Measurements from ENCODE around the gene SESN2. TPM values are rescaled to one million over a fixed set of nuclear protein-coding genes. Genes with fewer than 3 reads are reported as not detected.

SESN2 gene
- total RNA-seq, 1 experiment from 2014 or later: 36.8 TPM

GRCh38 chr1:28246427-28246832, 12.9 kb upstream of the SESN2 start:
- intact Hi-C loops (cut with micrococcal nuclease): loop anchor here (5.0 kb wide), 2 partner anchors 106 to 261 kb away; partner anchors contain the start of gene RCC1

GRCh38 chr1:28247612-28248272, 11.6 kb upstream of the SESN2 start:
- peak overlapping the region; percentile 43; the same call in 1 of the 2 replicates for H3K9ac ChIP-seq (ENCODE audit: low read length)
- H3K9me3 ChIP-seq (ENCODE audit: control insufficient read depth in 1 of 2, insufficient read depth in 1 of 2, low read depth in 1 of 2, low read length in 2 of 2): no peaks in the 10 kb centered on the region
- no peaks in the 10 kb centered on the region for H3K36me3 ChIP-seq (ENCODE audit: control insufficient read depth in 1 of 2, insufficient read depth in 2 of 2, low read length in 2 of 2)
- peak overlapping the region in 1 of 2 experiments; percentile 39; a peak in 2 of 4 replicates for H3K4me3 ChIP-seq (replicated peaks in 1 of 2; ENCODE audit: low read depth in 1 of 2, low read length in 2 of 2)
- no peaks in the 10 kb centered on the region for H3K27me3 ChIP-seq (ENCODE audit: insufficient read depth, low read length)
- intact Hi-C loops (cut with micrococcal nuclease): loop anchor here (1.0 to 5.0 kb wide), 4 partner anchors 105 to 355 kb away; partner anchors contain the start of gene RCC1
- POLR2A ChIA-PET: interaction anchor here (0.6 to 5.4 kb wide), 9 partner anchors 11 to 262 kb away, joined by 3 to 61 read pairs (median 16); partner anchors contain the start of genes ATP5IF1, PHACTR4 and SESN2
- H3K4me2 ChIP-seq (ENCODE audit: low read length): peak overlapping the region; percentile 84
- H2AFZ ChIP-seq (ENCODE audit: low read depth, low read length, poor library complexity, severe bottlenecking): peak overlapping the region; percentile 27
- TF ChIP-seq CEBPB (IDR thresholded peaks at IDR 0.05; ENCODE audit: low read depth) (no peak), ELF1 (IDR thresholded peaks at IDR 0.05; ENCODE audit: borderline replicate concordance, low read depth) (no peak), JUND (IDR thresholded peaks at IDR 0.05) (no peak), SP1 (IDR thresholded peaks at IDR 0.05; ENCODE audit: low read depth) (no peak), EGR1 (IDR thresholded peaks at IDR 0.05; ENCODE audit: low read depth) (no peak), ATF3 (IDR thresholded peaks at IDR 0.05) (no peak), SIN3A (IDR thresholded peaks at IDR 0.05; ENCODE audit: low read depth) (no peak), CBX3 (IDR thresholded peaks at IDR 0.05; ENCODE audit: low read depth) (no peak), POLR2A (IDR thresholded peaks at IDR 0.05; ENCODE audit: borderline replicate concordance, extremely low read depth, insufficient read depth, insufficient read length) (no peak), SRF (IDR thresholded peaks at IDR 0.05; ENCODE audit: low read depth) (no peak)
- TF ChIP-seq, protein P1, sequence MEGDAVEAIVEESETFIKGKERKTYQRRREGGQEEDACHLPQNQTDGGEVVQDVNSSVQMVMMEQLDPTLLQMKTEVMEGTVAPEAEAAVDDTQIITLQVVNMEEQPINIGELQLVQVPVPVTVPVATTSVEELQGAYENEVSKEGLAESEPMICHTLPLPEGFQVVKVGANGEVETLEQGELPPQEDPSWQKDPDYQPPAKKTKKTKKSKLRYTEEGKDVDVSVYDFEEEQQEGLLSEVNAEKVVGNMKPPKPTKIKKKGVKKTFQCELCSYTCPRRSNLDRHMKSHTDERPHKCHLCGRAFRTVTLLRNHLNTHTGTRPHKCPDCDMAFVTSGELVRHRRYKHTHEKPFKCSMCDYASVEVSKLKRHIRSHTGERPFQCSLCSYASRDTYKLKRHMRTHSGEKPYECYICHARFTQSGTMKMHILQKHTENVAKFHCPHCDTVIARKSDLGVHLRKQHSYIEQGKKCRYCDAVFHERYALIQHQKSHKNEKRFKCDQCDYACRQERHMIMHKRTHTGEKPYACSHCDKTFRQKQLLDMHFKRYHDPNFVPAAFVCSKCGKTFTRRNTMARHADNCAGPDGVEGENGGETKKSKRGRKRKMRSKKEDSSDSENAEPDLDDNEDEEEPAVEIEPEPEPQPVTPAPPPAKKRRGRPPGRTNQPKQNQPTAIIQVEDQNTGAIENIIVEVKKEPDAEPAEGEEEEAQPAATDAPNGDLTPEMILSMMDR (IDR thresholded peaks at IDR 0.05 in 2 of 3, conservative IDR thresholded peaks at IDR 0.05 in 1 of 3; ENCODE audit: borderline replicate concordance in 1 of 3, insufficient read depth in 1 of 3, low read depth in 2 of 3, low read length in 2 of 3): no peak
- TF ChIP-seq, protein P2, sequence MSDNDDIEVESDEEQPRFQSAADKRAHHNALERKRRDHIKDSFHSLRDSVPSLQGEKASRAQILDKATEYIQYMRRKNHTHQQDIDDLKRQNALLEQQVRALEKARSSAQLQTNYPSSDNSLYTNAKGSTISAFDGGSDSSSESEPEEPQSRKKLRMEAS (IDR thresholded peaks at IDR 0.05): no peak
- DNase-seq (ENCODE audit: low read depth, low spot score) (no peak), ATAC-seq (no peak; the same call in 1 of the 2 replicates)
- H3K4me1 ChIP-seq (ENCODE audit: control insufficient read depth in 1 of 2, insufficient read depth in 2 of 2, low read length in 2 of 2): peaks cover 33 to 35% of the 10 kb centered on the region in 2 experiments
- H4K20me1 ChIP-seq (ENCODE audit: insufficient read depth): no peaks in the 10 kb centered on the region
- no peaks in the 10 kb centered on the region for H3K79me2 ChIP-seq (ENCODE audit: insufficient read depth, low read length)
- CTCF ChIA-PET: interaction anchor here (1.2 to 2.7 kb wide), 16 partner anchors 9 to 262 kb away, joined by 3 to 73 read pairs (median 7); partner anchors contain the start of genes ATP5IF1, MED18, PHACTR4 and SESN2
- BruUV-seq (replicated peaks): TSS peak; percentile 42
- no peaks in the 10 kb centered on the region for H3K9me2 ChIP-seq (ENCODE audit: insufficient read depth)
- H3K27ac ChIP-seq (ENCODE audit: low read depth, low read length): peak overlapping the region; percentile 74
- RAD21 ChIA-PET (ENCODE audit: low non-redundant PET in 1 of 2, low total read pairs in 2 of 2, uncharacterized antibody in 2 of 2, unreplicated experiment in 2 of 2): interaction anchor here (1.0 to 1.9 kb wide), 6 partner anchors 12 to 122 kb away, joined by 3 to 24 read pairs (median 4); partner anchors contain the start of genes PHACTR4 (in 2 of the 2), ATP5IF1 (in 1 of the 2) and MED18 (in 1 of the 2)

More at GRCh38 chr1:28246427-28246832, 12.9 kb upstream of the SESN2 start:
- CTCF ChIA-PET: interaction anchor here (1.1 kb wide), 1 partner anchor 11 kb away, joined by 4 read pairs; the partner anchor contains the start of gene ATP5IF1
- no peaks in the 10 kb centered on the region for H3K9me2 ChIP-seq (ENCODE audit: insufficient read depth)
- peak overlapping the region; percentile 30 for H3K27ac ChIP-seq (ENCODE audit: low read depth, low read length)
- H3K27me3 ChIP-seq (ENCODE audit: insufficient read depth, low read length): no peaks in the 10 kb centered on the region
- H3K9me3 ChIP-seq (ENCODE audit: control insufficient read depth in 1 of 2, insufficient read depth in 1 of 2, low read depth in 1 of 2, low read length in 2 of 2): no peaks in the 10 kb centered on the region
- H3K9ac ChIP-seq (ENCODE audit: low read length): peak overlapping the region; percentile 57
- no peak overlapping the region for H2AFZ ChIP-seq (ENCODE audit: low read depth, low read length, poor library complexity, severe bottlenecking)
- no peaks in the 10 kb centered on the region for H3K36me3 ChIP-seq (ENCODE audit: control insufficient read depth in 1 of 2, insufficient read depth in 2 of 2, low read length in 2 of 2)
- no peaks in the 10 kb centered on the region for H3K79me2 ChIP-seq (ENCODE audit: insufficient read depth, low read length)
- no peak for DNase-seq (ENCODE audit: low read depth, low spot score)
- TSS peak; percentile 83 for BruUV-seq (replicated peaks)
- peaks cover 33 to 35% of the 10 kb centered on the region in 2 experiments for H3K4me1 ChIP-seq (ENCODE audit: control insufficient read depth in 1 of 2, insufficient read depth in 2 of 2, low read length in 2 of 2)
- TF ChIP-seq CEBPB (IDR thresholded peaks at IDR 0.05; ENCODE audit: low read depth) (peak; percentile 74), TCF7L2 (IDR thresholded peaks at IDR 0.05; ENCODE audit: borderline replicate concordance, extremely low read depth, insufficient read depth, insufficient read length) (no peak)
- H3K4me2 ChIP-seq (ENCODE audit: low read length): peak overlapping the region; percentile 84
- RAD21 ChIA-PET (ENCODE audit: low non-redundant PET in 1 of 2, low total read pairs in 2 of 2, uncharacterized antibody in 2 of 2, unreplicated experiment in 2 of 2): interaction anchor here in 1 of 2 experiments (0.6 kb wide), 1 partner anchor 11 kb away, joined by 3 read pairs; no protein-coding TSS in a partner anchor
- POLR2A ChIA-PET: interaction anchor here (5.4 kb wide), 1 partner anchor 10 kb away, joined by 61 read pairs; the partner anchor contains the start of gene ATP5IF1
- no peaks in the 10 kb centered on the region for H4K20me1 ChIP-seq (ENCODE audit: insufficient read depth)
- H3K4me3 ChIP-seq (replicated peaks in 1 of 2; ENCODE audit: low read depth in 1 of 2, low read length in 2 of 2): peak overlapping the region; percentile 52 to 56
- no peak for ATAC-seq
